ENCODE measurements around the gene DNAJC7.

The DNAJC7 gene, protein sequence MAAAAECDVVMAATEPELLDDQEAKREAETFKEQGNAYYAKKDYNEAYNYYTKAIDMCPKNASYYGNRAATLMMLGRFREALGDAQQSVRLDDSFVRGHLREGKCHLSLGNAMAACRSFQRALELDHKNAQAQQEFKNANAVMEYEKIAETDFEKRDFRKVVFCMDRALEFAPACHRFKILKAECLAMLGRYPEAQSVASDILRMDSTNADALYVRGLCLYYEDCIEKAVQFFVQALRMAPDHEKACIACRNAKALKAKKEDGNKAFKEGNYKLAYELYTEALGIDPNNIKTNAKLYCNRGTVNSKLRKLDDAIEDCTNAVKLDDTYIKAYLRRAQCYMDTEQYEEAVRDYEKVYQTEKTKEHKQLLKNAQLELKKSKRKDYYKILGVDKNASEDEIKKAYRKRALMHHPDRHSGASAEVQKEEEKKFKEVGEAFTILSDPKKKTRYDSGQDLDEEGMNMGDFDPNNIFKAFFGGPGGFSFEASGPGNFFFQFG

GRCh38 chr17:42016941-42017865 lies at the start of gene DNAJC7:
TSS of gene DNAJC7 (minus strand) at chr17:42017439. CDS start at chr17:42017416, 23 bp downstream.
- DNase-seq = peak; percentile 87

- no peak for DNase-seq
Measured at GRCh38 chr17:42065201-42065600, 48.0 kb upstream of the DNAJC7 start.

DNA sequence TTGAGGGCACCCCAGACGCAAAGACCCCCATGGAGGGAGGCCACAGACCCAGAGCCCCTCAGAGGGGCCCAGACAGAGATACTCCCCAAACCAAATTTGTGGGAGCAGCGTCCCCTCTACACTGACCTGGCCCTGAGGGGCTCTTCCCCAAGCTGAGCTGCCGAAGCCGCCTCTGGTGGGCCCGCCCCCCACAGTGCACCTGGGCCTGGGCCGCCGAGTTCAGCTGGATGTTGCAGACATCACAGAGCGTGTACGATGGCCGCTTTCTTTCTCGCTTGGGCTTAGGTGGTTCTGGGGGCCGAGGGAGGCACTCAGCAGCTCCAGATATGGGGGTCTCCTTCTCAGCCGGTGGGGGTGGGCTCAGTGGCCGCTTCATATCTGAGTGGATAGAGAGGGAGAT lies 45.4 kb upstream of the DNAJC7 start:
- no peak for DNase-seq

DNA sequence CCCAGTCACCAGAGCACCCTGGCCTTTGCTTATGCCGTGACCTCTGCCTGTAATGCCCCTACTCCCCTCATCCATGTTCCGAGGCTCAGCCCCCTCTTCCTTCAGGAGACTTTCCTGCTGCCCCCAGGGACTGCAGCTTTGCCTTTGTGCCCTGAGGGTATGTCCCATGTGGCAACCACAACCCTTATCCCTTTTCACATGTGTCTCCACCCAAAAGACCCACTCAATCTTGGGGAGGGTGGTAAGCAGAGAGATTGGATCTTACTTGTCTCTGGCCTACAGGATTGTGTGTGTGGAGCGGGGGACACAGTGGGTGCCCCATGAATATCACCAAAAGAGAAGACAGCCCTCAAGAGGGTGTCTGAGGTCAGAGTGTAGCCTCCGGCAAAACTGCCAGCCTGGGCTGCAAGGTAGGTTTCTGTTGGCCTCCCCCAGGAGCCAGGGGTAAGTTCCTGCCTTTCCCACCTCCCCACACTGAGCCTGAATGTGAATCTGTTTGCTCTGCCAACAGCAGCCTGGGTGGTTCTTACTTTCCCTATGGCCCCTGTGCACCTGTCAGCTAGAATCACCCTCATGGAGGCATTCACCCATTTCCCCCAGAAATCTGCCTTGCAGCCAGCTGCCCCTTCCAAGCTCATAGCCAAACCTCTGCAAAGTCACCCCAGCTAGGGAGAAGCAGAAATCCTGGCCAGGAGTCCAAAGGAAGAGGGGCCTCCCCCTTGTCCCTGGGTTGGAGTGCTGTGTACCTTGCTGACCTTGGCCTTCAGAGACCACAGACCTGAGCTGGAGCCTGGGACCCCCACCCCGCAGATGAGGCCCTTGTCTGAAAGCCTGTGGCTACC lies 44.6 kb upstream of the DNAJC7 start:
- no peak for DNase-seq

DNA sequence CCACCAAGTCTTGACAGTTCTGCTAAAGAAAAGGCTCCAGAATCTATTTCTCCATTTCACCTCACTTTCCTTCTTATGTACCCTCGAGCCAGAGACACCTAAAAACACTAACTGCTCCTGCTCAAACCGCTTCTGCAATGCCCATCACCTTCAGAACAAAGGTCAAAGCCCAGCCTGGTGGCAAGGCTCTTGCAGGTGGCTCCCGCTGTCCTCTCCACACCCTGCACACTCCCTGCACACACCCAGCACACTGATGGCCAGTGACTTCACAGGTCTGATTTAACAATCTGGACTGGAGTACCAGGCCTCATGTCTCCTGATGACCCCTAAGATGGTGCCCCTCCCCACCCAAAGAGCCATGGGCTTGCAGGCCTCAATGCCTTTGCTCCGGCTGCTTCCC lies 43.0 kb upstream of the DNAJC7 start:
- no peak for DNase-seq

GRCh38 chr17:42059815-42060214 lies 42.6 kb upstream of the DNAJC7 start:
- no peak for DNase-seq

- no peak for DNase-seq
Measured at GRCh38 chr17:42058063-42058462, 40.8 kb upstream of the DNAJC7 start.

DNA sequence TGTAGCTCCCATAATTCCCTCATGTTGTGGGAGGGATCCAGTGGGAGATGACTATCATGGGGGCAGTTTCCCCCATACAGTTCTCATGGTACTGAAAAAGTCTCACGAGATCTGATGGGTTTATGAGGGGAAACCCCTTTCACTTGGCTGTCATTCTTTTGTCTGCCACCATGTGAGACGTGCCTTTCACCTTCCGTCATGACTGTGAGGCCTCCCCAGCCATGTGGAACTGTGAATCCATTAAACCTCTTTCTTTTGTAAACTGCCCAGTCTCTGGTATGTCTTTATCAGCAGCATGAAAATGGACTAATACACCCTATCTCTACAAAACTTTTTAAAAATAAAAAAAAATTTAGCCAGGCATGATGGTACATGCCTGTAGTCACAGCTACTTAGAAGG lies 39.4 kb upstream of the DNAJC7 start:
- DNase-seq = no peak

GRCh38 chr17:42055496-42055895 lies 38.3 kb upstream of the DNAJC7 start:
- DNase-seq = no peak

DNA sequence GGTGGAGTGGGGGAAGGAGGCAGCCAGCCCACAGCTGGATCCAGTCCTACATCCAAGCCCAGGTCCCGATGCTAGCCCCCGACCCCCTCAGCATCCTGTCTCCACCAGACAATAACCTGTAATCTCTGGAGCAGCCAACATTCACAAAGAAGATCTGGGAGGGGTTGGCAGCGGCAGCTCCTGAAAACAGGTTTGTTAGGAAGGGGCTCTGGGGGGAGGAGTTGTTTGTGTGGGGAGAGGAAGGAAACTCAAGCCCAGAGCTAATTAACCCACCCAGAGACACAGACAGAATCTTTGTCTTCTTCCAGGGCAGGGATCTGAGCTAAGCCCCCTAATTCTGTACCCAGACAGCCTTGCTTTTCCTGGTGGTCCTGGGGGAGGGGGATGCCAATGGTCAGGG lies 37.8 kb upstream of the DNAJC7 start:
- no peak for DNase-seq

GRCh38 chr17:42053731-42054500 lies 36.7 kb upstream of the DNAJC7 start:
- no peak for DNase-seq

DNA sequence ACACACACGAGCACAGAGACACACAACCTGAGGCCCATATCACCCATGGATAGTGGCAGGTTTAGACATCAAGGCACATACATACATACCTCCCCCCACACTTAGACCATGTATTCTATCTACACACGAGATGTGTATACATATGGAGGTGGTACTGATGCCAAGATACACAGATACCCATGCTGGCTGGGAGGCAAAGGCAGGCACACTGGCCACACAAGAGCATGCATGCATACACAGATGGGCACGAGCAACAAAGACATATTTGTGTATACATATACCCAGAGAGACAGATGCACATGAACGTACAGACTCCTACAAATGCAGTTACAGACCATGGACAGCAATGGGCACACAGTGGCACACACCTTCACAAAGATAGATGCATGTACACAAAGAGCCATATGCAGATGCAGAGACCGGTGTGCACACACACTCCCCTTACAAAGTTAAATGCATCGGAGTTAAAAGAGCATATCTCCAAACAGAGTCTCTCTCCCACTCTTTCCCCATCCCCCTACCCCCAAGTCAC lies 35.2 kb upstream of the DNAJC7 start:
- DNase-seq = no peak

GRCh38 chr17:42051645-42052044 lies 34.4 kb upstream of the DNAJC7 start:
- no peak for DNase-seq

DNA sequence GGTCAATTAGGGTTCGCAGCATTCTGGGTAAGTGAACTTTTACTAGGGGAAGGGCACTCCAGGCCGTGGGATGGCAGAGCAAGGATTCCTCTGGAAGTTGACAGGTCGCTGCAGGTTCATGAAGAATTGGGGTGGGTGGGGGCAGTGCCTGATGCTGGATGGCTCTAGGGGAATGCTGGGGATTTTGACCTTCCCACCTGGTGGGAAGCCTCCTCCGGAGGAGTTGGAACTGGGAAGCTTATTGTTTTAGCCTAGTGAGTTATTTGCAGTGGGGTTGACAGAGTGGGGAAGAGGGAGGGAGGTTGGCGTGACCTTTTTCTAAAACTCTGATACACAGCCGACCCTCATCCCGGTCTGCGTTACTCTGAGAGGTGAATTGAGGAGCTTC lies 33.8 kb upstream of the DNAJC7 start:
- no peak for DNase-seq

DNA sequence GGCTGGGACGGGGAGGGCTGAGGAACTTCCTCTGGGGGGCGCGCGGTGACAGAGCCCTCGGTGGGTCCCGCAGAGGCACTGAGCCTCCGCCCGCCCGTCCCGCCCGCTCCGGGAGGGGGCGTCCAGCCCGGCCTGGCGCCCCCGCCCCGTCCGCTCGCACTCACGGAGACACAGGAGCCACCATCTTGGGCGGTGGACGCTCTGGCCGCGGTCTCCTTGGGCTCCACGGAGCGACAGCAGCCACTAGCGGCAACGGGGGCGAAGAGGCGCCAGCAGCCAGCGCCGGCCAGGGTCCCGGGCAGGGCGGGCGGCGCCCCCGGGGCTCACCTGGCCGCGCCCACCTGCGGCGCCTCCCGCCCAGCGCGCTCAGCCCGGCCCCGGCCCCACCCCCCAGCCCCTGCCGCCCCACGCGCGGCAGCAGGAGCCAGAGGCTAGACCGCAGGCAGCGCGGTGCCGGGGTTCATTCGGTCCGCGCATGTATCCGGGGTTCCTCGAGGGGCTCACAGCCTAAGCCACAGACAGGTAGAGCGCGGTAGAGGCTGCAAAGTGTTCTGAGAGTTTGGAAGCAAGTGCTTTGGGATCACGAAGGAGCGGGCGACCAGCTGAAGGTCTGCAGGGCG lies 33.3 kb upstream of the DNAJC7 start, which contains the start of gene C17orf113:
Gene C17orf113, minus strand, starts transcription at position 209 of the 620 bp plus-strand sequence. CDS start 7,225 bp downstream, outside the sequence.
- peak; percentile 47 for DNase-seq

- DNase-seq = no peak
Measured at GRCh38 chr17:42049834-42050392, 32.7 kb upstream of the DNAJC7 start.

DNA sequence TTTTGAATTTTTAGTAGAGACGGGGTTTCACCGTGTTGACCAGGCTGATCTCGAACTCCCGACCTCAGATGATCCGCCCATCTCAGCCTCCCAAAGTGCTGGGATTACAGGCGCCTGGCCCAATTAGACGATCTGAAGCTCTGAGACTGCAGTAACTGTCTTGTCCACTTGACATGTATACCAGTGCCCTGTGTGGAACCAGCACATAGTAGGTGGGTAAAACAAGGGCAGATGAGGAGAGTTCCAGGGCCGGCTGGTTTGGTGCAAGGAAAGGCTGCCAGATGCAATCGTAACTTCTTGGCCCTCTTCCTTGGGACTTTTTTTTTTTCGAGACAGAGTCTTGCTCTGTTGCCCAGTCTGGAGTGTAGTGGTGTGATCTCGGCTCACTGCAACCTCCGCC lies 30.1 kb upstream of the DNAJC7 start:
- DNase-seq = no peak

DNA sequence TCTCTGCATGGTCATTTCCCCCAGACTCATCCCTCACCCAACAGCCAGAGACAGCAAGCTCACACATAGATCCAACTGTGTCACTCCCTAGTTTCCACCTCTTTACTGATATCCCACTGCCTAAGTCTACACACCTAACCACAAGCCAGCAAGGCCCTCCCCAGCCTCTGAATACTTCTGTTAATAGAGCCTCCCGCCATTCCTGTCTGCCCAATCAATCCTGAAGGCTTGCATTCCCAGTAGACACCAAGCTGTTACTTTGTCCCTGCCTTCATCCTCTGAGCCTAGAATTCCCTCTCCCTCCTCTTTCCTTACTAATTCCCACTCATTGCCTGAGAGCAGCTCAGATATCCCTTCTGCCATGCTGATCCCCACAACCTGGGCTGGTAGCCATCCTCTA lies 28.5 kb upstream of the DNAJC7 start:
- DNase-seq = no peak

GRCh38 chr17:42042598-42043319 lies 25.5 kb upstream of the DNAJC7 start:
- no peak for DNase-seq

DNA sequence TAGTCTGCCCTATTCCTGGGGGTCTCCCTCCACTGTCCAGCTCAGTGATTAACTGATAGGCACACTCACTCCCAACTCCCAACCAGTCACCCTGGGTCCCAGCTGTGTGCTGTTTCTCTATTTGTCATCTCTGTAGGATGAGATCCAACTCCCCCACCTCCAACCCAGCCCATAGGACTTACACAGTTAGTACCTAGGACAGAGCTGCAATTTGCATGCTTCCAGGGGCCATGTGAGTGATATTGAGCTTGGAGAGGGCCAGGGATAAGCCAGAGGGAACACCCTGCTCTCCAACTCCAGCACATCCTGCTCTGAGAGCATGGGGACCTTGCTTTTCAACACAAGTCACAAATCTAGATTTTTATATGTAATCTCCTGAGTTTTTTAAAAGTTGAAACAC lies 24.4 kb upstream of the DNAJC7 start:
- no peak for DNase-seq

All from stimulated activated CD4-positive, alpha-beta T cell treated with anti-CD3 and anti-CD28 coated beads, Interleukin-4, amount 100 ng/mL, for 1 hour (primary cell).